GM18873 (cell line): ENCODE results near the gene NACAD.

Experiments used
- ATAC-seq: cut with Tn5 transposase; IDR thresholded peaks from one replicate; pipeline ENCODE4 v1.9.1; 2021; ENCODE audit warnings: mild to moderate bottlenecking, moderate library complexity, moderate number of reproducible peaks; ENCODE audit not compliant: unreplicated experiment, low FRiP score

The NACAD gene

DNA sequence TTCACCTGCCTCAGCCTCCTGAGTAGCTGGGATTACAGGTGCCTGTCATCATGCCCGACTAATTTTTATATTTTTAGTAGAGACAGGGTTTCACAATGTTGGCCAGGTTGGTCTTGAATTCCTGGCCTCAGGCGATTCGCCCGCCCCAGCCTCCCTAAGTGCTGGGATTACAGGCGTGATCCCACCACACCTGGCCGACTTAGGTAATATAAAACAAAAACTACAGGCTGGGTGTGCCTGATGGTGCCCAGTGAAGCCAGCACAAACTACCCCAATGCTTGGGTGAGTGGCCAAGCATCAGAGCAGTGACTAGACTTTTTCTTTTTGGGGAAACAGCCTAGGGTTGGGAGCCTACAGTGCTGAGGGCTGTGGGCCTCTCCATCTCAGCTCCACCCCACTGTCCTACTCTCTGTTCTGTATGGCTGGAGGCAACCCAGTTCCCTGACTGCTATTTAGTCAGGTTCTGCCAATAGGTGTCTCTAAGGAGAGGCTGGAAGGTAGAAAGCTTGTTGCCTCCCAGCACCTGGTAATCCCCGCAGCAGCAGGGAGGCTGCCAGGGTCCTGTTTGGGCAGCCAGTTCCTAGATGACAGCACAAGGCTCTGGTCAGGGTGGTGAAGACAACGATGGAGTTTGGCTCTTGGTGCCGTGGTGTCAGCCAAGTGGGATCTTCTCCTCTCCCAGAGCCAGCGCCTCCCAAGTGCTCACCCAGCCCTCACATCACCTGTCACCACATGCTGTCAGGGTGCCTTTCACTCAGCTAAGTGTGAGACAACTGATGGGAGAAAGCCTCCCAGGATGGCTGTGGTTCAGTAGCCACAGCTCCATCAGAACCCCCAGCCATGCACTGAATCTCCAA, 10.4 kb upstream of the NACAD start:
- no peak for ATAC-seq

DNA sequence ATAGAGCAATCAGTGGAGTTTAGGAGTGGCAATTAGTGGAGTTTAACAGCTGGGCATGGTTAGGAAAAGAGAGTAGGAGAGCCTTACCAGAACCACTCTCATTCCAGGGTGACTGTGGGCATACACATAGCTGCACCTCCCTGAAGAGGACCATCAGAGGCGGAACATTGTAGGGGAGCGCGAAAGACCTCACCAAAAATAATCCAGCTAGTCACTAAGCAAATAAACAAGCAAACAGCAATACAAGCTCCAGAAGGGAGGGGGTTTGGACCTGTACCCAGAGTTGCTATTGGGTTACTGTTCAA, 4.1 kb upstream of the NACAD start:
- no peak for ATAC-seq

DNA sequence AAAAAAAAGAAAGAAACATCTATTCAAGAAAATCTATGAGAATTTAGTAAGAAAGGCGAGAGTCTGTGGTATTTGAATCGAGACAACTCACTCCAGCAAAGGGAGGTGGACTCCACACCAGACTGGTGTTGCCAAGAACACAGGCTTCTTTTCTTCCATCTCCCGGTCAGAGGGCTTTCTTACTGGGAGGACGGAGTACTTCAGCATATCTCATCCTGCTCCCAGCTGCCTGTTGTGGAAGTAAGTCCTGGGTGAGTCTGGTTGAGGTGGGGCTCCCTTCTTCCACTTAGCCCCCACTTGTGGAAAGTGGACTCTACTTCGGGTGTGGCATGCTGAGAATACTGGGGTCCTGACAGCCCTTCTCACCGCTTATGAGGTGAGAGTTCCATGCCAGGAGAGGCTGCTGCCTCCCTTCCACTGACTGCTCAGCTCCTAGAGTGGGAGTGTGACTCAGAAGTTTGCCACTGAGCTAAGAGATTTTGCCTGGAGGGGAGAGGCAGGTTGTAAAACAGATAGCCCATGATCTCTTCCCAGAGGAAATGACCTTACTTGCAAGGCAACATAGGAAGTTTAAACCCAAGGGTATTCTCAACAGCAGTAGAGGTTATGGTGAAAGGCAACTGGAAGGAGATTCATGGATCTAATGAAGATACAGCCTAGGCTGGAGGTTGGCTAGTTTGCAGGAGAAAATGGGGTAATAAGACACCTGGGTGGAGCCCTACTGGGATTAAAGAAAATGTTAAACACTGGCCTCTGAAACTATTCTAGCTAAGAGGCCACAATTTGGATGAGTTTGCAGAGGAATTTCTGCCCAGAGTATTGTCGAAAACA, 3.5 kb upstream of the NACAD start:
- no peak for ATAC-seq

DNA sequence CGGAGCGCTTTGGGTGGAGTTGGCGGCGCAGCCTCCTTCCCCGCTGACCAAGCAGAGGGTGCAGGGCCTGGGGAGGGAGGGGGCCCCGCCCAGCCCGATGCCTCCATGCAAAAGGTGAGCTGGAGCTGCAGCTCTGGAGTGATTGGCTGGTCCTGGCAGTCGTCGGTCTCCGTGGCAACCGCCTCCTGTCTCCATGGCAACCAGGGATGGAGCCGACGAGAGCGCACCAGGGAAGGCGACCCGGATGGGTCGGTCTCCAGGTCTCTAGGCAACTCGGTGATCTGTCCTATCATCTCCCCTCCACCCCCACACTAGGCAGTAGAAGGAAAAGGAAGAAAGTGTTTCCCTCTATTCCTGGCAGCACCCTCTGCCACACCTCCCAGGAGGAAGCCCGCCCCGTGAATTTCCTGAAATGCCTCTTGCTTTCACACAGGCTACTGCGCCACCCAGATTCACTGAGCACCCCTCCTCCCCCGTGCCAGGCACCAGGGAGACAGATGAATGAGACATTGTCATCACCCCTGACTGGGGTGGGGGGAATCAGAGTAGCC, 647 bp upstream of the NACAD start:
- ATAC-seq: no peak

DNA sequence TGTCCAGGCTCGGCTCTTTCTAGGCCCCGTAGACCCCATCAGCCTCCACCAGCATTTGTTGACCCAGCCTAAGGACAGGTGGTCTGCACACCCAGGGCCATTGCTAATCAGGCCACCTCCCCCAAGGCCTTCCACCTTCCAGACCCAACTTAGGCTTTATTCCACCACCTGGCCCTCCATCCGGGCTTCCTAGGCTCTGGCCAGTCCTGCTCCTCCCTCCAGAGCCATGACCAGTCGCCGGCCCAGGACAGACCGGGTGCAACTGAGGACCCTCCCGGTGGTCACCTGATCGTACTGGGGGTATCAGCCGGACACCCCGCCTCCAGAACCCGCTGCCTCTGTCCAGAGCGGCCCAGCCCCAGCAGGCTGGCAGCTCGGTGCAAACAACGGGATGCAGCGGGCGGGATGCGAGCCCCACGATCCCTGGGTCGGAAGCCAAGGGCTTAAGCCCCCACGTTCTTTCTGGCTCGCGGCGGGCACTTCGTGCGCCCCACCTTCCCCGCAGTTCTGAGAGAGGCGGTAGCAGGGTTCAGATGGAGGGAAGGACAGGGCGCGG, 545 bp downstream of the NACAD start:
- no peak for ATAC-seq

DNA sequence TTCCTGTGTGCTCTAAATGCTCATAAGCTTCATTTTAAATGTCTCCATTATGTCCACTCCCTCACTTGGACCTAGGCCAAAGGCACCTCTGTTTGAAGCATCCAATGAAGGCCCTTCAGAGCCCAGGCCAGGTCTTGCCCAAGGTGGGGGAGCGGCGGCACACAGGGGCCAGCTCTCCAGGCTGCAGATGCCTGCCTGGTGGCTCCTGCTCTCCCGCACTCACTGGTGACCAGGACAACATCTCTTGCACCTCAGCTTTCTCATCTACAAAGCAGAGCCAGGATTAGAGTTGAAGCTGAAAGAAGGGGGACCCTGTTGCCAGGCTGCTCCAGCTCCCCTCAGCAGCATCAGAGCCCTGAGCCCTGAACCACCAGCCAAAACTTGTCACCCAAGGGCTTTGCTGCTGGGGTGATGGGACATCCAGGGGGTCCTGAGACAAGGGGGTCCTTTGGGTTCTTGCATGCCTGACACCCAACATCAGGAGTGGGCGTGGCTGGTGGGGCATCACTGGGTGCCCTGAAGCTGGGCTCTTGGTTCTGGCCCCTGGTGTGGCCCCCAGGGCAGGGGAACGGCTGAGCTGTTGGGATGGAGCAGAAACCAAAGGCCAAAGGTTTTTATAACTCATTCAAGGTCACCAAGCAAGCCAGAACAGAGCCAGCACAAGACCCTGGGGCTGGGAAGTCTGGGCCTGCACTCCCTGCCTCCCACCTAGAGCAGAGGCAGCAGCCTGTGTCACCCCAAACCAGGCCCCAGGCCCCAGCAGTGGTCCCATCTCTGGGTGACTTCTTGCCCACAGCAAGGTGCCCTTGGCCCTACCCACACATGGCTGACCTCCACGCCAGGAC, 1.2 kb downstream of the NACAD start:
- ATAC-seq: no peak

DNA sequence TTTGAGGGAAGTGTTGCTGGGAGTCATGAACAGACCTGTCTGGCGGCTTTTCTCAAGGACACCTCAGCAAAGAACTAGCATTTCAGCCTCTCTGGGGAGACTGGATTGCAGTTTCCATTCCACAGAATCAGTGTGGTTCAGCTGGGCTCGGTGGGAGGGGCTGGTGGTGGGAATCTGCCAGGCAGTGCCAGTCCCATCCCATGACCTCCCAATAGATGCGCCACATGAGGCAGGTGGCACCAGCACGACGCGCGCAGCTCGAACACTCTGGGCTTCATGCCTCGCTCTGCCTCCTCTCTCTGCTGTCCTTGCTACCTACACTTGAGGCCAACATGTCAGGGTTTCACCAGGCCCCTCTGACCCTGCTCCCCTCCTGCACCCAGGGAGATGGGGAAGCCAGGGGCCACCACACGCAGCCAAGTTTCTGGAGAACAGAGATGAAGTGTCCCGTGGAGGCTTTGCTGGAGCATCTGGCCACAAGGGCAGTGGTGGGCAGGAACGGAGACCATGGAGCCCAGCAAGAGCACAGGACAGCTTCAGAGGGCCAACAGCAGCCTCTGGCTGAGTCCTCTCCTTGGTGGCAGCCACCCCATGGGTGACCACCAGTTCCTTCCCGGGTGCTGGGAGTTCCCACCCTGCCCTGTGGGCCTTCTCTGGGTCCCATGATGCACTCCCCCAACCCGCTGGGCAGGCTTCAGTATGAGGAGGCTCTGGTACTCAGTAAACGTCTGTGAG, 2.3 kb downstream of the NACAD start:
- ATAC-seq: no peak

DNA sequence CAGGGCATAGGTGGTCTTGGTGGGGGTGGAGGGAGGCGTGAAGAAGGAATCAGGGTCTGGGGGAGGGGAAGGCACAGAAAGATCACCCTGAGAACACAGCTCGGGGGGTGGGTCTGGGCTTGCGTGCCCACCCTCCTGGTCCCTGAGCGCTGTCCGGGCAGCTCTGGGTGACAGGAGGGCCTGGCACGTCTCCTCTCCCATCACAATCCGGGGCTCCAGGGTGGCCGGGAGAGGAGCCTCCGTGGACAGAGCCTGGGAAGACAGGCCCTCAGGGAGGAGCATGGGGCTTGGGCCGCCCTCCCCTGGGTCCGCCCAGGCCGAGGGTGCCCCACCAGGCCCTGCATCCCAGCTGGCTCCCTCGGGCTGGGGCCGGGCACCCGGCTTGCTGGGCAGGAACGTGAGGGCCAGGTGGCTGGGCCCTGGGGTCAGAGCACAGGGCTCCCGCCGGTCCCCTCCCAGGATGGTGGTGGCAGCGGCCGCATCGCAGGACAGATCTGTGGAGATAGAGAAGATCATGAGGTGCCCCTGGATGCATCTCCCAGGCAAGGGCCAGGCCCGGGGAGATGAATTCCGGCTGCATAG, 3.1 kb downstream of the NACAD start:
- ATAC-seq: no peak

DNA sequence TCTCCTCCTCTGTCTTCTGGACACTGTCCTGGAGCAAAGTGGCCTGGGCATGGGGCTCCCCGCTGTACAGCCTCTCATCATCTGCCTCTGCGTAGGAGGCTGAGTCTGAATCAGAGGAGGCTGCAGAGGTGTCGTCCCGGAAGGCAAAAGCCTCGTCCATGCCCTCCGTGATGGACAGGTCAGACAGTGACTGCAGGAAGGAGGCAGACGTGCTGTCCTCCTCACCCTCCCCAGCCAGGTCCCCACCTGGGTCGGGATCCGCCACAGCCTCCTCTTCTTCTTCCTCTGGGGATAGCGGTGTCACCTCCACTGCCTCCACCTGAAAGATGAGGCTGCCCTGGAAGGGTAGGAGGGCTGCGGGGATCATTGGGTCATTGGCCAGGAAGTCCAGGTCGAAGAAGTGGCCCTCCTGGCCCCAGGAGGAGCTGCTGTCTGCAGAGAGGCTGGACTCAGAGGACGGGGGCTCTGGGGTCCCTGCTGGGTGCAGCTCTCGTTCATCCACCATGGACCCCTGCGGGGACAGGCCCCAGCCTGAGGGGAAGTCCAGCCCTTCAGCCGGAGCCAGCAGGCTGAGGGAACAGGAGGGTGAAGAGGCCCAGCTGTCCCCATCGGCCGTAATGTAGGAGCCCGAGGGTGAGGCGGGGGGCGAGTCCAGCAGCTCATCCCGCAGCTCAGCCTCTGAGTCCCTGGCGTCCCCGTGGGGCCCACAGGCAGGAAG, 3.7 kb downstream of the NACAD start:
- ATAC-seq: no peak

DNA sequence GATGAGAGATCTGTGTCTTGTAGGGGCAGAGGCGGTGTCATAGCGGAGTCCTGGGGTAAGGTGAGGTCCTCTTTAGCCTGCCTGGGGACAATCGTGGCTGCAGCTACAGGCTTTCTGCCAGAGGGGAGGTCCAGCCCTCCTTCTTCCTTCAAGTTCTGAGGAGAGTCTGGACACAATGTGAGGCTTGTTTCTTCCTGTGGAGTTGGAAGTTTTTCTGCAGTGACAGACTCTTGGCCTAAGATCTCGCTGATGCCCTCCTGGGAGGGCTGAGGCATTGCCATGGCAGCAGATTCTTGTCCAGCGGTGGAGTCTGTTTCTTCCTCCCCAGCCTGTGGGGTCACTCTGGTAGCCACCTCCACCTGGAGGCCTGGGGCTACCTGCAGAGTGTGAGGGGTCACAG, 4.4 kb downstream of the NACAD start:
- no peak for ATAC-seq

DNA sequence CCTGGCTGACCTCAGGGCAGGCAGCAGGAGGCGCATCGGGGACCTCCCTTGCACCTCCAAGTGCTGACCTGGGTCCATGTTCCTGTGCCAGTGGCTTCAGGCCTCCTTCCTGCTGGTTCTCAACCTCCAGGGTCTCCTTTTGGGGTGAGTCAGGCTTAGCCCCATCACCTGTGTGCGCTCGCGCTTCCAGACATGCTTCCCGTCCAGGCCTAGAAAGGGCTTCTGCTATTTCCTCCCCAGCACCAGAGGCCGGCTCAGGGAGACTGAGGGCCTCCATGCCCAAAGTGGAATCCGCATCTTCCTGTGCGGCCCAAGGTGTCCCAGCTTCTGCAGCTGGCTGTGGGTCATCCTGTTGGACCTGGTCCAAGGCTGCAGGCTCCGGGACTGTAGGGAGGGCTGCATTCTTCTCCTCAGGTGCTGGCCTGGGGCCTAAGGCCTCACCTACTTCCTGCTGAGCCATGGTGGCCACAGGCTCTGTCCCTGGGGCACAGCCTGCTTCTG, 5.9 kb downstream of the NACAD start:
- no peak for ATAC-seq

DNA sequence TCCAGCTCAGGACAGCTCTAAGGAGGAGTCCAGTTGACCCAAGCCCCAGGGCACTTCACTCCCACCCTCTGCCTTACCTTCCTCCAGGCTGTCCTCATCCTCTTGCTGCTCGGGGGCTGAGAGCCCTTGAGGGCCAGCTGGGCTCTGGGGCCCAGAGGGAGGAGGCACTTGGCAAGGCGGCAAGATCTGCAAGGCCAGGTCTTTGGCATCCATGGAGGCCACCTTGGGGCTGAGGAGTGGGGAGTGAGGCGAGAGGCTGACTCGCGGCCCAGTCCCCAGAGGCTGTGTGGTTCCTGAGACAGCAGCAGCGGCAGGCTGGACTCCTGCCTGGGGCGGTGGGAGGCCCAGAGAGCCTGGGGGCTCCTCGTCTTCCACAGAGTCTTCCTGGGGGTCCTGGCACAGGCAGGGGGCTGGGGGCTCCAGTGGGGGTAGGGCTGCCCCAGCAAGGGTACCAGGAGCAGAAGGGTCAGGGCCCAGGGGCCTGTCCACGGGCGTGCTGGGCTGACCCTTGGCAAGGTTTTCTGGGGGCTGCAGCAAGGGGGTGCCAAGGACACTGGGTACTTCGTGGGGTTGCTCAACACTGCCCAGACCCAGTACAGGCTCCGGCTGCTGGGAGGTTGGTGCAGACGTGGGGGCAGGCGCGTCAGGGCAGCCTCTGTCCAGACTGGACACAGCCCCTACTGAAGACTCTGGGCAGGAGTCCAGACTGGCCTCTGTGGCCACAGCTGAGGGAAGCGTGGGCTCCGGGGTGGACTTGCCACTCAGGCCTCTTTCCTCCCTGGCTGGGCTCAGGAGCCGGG, 6.5 kb downstream of the NACAD start:
- ATAC-seq: no peak

DNA sequence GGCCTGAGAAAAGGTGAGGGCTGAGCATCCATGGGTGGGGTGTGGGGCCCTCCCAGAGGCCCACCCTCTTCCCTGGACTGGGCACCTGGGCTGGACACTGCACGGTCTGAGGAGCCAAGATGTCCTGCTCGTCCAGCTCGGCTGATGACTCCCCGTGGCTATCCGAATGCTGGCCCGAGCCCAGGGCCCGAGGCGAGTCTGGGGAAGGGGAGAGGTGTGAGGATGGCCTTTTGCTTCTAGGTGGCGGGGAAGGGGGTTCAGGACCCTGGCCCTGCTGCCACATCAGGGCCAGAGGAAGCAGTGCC, 7.1 kb downstream of the NACAD start:
- no peak for ATAC-seq

DNA sequence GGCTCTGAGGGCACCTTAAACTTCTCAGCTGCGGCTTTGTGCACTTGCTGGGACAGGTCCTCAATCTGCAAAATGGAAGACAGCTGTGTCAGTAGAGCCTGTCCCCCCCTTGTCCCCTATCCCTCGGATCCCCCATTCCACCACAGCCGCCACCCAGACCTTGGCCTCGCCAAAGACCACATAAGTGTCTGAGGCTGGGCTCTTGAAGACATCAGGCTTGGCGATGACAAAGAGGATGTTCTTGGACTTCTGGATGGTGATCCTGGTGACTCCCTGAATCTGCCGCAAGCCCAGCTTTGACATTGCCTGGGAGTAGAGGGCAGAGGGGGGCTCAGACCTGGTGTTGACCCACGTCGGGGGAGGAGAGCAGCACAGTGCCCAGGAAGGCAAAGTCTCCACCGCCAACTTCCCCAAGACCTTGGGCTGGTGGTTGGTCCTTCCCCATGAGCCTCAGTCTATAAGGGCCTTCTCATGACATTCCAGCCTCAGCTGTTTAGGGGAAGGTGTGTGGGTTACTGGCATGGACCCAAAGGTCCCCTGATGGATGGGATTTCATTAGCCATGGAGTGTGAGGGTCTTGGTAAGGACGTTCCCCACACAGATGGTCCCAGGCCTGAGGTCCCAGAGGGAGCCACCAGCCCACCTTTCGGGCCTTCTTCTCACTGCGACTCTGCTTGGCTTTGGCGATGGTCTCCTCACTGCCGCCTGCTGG, 7.7 kb downstream of the NACAD start:
- no peak for ATAC-seq

DNA sequence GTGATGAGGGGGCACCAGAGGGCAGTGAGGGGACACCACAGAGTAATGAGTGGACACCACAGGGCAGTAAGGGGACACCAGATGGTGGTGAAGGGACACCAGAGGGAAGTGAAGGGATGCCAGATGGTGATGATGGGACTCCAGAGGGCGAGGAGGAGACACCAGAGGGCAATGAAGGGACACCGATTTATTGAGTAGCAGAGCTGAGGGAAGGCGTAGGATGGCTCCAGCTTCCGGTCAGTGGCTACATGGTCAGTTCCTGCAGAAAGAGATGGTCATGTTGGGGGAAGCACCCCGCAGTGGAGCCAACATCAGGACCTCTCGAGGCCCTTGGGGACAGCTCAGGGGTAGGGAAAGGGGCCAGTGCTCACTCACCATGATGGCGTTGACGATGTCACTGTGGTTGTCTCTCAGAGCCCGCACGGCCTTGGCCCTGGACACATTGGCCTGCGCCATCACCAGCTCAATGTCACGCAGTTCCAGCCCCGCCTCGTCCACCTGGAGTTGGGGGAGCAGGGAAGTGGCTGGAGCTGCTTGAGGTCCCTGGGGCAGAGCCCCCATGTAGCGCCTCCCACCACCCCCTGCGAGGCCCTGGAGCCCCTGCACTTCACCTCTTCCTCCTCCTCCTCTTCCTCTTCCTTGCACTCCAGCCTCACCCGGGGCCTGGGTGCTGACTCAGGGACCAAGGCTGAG, 8.4 kb downstream of the NACAD start:
- no peak for ATAC-seq

DNA sequence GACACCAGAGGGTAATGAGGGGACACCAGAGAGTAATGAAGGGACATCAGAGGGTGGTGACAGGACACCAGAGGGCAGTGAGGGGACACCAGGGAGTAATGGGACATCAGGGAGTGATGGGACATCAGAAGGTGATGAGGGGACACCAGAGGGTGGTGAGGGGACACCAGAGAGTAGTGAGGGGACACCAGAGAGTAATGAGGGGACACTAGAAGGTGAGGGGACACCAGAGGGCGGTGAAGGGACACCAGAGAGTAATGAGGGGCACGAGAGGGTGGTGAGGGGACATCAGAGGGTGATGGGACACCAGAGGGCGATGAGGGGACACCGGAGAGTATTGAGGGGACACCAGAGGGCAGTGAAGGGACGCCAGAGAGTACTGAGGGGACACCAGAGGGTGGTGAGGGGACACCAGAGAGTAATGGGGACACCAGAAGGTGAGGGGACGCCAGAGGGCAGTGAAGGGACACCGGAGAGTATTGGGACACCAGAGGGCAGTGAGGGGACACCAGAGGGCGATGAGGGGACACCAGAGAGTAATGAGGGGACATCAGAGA, 10.6 kb downstream of the NACAD start:
- no peak for ATAC-seq

DNA sequence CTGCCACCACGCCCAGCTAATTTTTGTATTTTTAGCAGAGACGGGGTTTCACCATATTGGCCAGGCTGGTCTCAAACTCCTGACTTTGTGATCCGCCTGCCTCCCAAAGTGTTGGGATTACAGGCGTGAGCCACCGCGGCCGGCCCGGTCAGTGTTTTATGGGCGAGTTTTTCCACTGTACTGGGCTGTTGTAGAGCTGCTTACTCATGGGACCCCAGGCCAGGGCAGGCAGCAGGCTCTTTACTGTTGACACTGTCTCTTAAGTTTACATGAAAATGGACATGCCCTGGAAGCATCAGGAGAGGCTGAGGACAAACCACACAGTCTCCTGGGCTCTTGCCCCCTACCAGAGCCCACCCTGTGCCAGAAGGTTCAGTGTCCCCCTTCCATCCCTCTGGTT, 11.2 kb downstream of the NACAD start:
- no peak for ATAC-seq
